Stimulated activated CD4-positive, alpha-beta T cell treated with anti-CD3 and anti-CD28 coated beads, Interleukin-2, amount 100 ng/mL, for 48 hours (primary cell): ENCODE data around the gene CCDC142.
A peak's percentile ranks its signal among the peaks of the same experiment; 100 is the strongest.
"Not testable (repeated sequence)": the region's sequence is repeated elsewhere in the genome, so short reads cannot be mapped to it uniquely, and the experiment has no call there.

Experiments
- DNase-seq, 2 donors: peaks; one replicate each; pipeline ENCODE4 v3.0.0-alpha.2; 2020

The CCDC142 gene

DNA sequence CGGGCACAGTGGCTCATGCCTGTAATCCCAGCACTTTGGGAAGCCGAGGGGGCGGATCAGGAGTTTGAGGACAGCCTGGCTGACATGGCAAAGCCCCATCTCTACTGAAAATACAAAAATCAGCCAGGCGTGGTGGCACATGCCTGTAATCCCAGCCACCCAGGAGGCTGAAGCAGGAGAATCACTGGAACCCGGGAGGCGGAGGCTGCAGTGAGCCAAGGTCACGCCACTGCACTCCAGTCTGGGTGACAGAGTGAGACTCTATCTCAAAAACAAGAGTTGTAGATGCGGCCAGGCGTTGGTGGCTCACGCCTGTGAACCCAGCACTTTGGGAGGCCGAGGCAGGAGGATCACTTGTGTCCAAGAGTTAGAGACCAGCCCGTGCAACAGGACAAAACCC lies 12.1 kb downstream of the CCDC142 start:
- DNase-seq = not testable (repeated sequence)

DNA sequence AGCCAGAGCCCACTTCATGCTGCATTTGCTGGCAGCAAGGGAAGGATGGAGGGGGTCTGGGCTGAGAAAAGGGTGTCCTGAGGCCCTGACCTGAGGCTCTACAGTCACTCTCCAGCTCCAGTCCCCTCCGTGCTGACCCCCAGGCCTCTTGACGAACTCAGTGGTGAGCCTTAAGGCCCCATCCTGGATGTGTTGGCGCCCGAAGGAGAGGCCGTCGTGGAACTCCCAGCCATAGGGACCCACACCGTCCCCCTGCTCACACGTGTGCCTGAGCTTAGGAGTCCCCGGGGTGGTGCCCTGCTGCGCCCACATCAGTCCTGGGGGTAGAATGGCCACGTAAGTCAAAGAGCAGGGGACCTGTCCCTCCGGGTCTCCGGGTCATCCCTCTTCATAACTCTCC lies 18.4 kb downstream of the CCDC142 start:
- no peak for DNase-seq

DNA sequence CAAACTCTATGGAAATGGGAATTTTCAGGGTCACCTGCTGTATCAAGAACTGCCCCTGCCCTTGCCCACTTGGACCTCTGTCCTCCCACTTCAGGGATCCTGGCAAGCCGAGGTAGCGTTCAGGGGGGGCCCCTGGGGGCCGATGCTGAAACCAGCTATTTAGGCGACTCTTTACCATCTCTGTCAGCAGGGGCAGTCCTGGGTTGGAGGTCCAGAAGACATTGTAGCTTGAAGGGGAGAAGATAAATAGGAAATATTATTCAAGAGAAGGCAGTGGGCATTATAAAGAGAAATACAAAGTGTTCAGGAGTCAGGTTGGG lies 20.1 kb downstream of the CCDC142 start:
- DNase-seq = no peak

DNA sequence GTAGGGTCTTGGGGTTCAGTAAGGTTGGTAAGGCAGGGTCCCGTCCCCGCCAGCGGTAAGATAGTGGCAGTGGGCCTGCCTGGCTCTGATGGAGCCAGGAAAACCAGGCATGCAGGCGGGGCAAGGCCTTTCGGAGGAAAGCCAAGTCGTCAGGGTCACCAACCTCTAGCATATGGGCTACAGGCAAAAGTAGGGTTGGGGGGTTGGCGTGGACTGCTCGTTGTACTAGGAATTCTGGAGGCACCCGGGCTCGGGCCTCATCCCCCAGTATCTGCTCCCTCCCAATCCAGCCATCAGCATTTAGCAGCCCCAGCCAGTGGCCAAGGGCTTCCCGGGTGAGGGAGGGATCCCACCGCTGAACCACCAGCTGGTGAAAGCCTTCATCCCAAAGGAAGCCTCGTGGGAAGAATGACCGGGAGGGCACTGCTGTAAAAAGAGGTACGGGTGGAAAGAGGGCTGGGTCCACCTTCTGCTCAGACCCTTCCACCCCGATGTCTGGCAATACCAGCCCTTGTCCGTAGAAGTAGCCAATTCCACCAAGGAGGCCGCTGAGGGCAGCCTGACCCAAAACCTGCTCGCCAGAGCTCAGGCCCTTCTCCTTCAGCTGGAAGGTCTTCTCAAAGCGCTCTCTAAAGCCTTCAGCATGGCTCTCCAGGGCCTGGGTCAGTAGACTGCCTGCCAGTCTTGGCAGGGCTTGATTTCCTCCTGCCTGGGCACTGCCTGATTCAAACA lies 20.6 kb downstream of the CCDC142 start:
- DNase-seq = no peak

DNA sequence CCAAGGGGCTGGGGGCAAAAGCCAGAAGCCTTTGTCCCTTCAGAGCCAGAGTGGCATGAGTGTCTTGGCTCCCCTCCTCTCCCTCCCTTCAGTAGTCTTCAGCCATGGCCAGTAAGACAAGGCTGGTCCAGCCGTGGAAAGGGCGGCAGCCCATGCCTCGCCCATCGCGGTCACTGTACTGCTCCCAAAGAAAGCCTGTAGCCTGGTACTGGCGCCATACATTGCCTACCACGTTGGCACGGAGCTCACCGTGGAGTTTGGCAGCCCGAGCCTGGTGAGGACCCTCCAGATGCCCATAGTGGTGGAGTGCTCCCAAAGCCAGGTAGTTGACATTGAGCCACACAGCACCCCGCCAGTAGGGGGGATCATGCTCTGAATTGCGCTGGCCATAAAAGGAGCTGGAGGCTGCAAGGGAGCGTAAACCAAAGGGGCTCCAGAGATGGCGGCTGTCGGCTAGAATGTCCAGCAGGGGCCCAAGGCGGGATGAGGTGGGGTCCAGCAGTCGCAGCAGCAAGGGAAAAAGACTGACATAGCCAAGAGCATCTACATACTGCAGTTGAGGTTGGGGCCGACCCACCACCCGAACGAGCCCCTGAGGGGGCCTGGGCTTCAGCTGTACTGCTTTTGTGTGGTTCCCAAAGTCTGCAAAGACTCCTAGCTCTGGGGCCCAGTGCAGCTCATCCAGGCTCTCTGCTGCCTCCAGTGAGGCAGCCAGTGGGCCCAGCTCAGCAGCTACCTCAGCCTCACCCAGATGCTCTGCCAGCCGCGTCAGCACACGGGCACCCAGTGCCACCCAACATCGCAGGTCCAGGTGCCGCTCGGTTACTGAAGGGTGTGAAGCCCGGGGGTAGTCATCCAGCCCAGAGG lies 21.4 kb downstream of the CCDC142 start:
- DNase-seq = no peak

DNA sequence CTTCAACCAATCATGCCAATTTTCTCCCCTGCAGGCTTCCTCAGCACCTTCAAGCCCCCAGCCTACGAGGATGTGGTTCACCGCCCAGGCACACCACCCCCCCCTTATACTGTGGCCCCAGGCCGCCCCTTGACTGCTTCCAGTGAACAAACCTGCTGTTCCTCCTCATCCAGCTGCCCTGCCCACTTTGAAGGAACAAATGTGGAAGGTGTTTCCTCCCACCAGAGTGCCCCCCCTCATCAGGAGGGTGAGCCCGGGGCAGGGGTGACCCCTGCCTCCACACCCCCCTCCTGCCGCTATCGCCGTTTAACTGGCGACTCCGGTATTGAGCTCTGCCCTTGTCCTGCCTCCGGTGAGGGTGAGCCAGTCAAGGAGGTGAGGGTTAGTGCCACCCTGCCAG lies 22.6 kb downstream of the CCDC142 start:
- DNase-seq = not testable (repeated sequence)

DNA sequence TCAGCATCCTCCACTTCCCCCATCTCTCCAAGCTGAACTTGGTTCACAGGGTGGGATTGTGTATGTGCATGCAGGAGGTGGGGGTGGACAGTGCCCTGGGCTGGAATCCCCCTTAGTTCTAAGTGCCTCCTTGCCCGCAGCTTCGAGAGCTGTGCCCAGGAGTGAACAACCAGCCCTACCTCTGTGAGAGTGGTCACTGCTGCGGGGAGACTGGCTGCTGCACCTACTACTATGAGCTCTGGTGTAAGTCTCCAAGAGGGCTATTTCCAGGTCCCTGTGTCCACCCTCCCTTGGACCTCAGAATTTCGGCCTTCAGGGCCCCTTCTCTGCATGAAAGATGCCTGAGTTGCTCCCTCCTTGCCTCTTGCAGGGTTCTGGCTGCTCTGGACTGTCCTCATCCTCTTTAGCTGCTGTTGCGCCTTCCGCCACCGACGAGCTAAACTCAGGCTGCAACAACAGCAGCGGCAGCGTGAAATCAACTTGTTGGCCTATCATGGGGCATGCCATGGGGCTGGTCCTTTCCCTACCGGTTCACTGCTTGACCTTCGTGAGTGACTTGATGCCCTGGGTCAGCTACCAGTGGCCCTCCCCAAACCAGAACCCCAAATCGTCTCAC lies 23.2 kb downstream of the CCDC142 start:
- not testable (repeated sequence) for DNase-seq

DNA sequence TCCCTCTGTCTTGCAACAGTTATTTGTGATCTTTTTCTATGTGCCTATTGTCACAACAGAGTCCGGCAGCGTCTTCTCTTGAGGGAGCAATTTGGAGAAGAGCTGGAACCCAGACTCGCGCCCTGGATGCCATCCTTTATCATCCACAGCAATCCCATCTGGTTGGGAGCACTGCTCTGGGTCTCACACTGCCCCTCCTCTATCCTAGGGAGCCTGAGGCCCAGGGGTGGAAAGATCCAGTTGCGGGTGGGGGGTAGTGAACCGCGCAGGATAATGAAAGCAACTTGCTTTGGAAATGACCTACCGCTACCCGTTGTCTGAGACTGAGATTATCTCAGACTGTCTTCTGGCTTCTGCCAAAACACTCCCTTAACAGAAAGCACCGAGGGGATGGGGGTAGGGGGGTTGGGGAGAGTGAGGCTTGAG lies 23.8 kb downstream of the CCDC142 start:
- no peak for DNase-seq

DNA sequence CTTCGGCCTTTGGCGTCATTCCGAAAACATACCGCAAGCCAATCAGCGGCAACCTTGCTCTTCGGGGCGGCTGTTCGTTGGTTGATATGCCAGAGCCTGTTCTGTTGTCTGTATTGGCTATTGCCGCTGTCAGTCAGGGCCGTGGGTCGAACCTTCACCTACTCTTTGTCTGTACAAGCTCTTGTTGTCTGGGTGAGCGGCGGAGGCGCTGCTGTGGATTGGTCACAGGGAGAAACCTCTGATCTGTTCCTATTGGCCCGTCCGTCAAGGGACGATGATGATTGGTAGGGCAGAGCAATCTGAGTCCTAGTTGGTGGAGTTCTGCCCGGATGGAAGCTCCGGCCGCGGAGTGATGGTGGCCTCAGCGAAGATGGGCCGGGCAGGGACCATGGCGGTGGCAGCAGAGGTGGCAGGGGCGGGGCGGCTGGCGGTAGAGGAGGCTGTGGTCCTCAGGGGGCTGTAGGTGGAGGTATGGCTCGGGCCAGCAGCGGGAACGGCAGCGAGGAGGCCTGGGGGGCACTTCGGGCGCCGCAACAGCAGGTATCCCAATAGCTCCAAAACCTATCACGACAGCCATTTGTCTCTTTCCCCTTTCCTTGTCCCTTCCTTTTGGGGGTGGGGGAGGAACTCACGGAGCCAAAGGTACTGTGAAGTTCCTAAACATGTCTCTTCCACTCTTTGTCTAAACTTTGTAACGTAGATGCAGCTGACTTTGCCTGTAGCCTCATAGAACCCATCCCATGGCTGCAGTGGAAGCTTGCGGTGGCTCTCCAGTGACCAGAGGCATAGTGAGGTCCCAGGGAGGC lies 24.5 kb downstream of the CCDC142 start, which contains the start of gene WBP1:
TSS of gene WBP1 (plus strand) at position 307 of the 806 bp plus-strand sequence. CDS start at position 472, 165 bp downstream.
- DNase-seq = peak; percentile 95 to 97

DNA sequence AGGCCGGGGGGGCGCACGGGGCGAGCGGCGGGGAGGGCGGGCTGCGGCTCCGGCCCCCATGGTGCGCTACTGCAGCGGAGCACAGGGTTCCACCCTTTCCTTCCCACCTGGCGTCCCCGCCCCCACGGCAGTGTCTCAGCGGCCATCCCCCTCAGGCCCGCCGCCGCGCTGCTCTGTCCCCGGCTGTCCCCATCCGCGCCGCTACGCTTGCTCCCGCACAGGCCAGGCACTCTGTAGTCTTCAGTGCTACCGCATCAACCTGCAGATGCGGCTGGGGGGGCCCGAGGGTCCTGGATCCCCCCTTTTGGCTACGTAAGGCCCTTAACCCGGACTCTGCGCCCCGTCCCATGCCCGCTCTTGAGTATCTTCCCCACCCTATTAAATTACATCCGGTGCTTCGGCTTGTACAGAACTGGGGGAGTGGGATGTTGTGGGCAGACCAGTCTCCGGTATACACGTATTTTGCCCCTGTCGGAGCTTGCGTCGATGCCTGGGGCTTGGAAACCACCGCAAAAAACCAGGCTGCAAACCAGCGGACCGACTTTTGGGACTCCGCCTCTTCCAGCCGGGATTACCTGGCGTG lies 25.2 kb downstream of the CCDC142 start:
- peak; percentile 63 to 68 for DNase-seq

DNA sequence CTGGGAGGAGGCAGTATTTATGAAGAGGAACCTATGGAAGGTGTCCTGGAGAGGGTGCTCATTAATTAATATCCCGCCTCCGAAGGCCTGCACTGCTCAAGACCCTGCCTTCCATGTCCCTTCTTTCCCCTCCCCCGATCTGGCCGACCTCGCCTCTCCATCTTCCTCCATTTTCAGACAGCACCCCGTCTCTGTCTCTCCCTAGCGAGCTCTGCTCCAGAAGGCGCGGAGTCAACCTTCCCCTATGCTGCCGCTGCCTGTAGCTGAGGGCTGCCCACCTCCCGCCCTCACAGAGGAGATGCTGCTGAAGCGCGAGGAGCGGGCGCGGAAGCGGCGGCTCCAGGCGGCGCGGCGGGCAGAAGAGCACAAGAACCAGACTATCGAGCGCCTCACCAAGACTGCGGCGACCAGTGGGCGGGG lies 25.7 kb downstream of the CCDC142 start:
- DNase-seq = no peak

DNA sequence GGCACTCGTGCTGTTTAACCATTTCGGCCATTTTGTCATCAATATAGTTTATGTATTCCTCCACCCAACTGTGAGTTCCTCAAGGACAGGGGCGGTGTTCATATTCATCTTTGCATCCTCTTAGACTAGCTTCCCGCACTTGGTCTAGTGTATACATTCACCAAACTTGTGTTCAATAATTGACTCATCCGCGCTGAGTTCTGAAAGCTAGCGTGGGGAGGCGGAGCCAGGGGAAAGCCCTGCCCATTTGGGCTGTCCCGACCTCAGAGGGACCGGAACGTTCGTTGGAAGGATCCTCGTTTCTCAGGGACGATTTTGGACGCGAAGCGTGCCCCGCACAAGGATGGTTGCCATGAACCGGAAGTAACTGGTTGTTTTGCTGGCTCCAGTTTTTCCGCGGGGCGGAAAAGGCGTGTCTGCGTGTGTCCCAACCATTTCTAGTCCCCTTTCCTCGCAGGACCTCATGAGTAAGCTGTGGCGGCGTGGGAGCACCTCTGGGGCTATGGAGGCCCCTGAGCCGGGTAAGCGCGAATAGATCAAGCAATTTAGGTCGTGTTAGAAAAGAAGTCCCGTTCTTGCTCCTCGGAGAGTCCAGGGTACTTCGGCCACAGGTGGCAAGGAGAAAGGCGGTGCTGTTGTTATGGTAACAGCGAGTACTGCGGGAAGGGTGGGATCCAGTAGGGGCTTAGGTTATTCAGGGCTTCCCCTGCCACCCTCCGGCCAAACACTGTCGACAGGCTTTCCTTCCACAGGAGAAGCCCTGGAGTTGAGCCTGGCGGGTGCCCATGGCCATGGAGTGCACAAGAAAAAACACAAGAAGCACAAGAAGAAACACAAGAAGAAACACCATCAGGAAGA lies 27.9 kb downstream of the CCDC142 start, which contains the start of gene INO80B:
TSS of gene INO80B (plus strand) at position 434 of the 858 bp plus-strand sequence. CDS start at position 464, 30 bp downstream.
- peak; percentile 96 to 98 for DNase-seq

DNA sequence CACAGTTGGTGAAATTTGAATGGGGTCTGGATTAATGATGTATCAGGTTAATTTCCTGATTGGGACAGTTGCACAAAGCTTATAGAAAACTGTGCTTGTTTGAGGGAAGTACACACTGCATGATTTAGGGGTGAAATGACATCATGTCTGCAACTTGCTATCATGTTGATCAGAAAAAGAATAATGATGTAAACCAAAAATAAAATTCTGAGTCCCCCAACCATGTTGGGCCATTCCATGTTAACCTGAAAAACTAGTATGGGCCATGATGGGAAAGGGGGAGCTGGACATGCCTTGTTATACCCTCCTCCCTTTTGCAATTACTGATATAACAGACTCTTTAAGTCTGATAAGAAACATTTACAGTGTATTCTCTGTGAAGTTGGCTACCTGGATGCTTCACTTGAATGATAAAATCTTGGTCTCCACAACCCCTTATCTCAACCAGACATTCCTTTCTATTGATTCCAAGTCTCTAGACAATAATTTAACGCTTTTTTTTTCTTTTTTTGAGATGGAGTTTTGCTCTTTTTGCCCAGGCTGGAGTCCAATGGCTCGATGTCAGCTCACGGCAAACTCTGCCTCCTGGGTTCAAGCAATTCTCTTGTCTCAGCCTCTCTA lies 32.1 kb downstream of the CCDC142 start:
- no peak for DNase-seq

DNA sequence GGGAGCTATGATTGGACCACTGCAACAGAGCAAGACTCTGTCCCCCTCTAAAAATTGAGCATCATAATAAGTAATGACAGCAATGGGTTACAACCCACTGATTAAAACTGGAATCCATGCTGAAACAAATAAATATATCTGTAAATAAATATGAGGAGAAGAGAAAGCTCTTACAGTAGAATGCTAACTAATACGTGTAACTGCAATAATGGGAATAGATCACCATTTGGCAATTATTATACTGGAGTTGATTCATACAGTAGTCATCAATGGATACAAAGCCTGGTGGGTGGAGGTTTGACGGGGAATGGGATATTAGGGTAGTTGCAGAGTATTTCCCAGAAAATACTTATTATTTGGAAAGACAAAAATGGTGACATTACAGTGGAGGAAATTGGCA lies 34.0 kb downstream of the CCDC142 start:
- no peak for DNase-seq

DNA sequence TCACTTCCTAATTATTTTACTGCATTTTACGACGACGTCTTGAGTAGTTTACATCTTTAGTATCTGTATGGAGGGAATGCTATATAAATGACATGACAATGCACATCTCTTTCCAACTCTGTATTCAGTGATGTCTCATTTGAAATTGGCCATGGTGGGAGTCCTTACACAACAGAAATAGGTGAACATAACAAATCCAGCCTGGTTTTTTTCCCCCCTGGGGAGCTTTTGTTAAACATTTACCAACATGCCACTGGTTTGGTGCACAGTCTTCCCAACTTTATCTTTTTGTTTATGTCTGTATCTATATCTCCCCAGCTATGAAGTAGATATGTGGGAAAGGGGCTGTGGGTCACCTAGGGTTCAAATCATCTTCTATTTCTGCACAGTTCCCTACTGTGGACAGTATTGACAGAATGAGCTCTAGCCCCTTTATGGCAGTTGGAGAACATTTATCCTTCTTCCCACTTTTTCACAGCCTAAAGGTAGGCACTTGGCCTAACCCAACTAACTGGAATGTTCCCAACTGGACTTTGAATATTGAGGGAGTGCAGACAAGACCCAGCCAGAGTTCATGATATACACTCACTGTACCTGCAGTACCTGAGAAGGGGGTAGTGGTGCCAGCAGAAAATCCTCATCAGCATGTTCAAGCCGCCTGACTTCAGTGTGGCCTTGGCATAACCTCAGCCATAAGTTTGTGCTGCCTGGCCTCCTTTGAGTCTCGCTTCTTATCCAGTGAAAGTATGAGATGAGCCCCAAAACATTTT lies 35.4 kb downstream of the CCDC142 start:
- DNase-seq = no peak

DNA sequence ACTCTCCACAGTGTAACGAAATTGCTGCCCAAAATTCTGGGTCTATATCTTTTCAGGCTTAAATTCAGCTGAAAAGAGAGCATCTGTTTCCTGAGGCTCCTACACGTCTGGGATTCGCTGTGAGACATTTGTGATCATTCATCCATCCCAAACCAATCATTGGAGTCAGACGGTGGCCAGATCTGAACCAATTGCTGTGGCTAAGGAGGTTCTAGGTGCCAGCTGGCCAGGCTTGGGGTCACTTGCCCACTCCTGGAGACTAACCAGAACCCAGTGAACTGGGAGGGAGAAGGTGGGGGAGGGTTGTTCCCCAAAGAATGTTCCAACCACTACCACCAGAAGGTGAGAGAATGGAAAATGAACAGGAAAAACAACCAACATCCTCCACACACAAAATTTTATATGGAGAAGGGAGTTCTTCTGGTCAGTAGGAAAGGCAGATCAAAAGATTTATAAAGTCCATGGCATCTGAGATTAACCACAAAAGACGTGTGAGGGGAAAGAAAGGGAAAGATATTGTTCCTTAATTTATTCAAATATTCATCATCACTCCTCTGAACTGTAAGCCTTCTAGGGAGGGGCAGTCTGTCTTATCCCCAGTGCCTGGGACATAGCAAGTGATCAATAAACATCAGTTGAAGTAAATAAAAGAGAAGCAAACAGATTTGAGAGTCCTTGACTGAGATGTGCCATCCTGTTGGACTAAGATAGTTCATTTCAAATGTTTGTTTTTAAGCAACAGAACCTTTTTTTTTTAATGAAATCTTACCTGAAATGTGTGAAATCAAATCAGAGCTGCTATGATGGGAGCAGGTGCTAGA lies 38.1 kb downstream of the CCDC142 start:
- no peak for DNase-seq

DNA sequence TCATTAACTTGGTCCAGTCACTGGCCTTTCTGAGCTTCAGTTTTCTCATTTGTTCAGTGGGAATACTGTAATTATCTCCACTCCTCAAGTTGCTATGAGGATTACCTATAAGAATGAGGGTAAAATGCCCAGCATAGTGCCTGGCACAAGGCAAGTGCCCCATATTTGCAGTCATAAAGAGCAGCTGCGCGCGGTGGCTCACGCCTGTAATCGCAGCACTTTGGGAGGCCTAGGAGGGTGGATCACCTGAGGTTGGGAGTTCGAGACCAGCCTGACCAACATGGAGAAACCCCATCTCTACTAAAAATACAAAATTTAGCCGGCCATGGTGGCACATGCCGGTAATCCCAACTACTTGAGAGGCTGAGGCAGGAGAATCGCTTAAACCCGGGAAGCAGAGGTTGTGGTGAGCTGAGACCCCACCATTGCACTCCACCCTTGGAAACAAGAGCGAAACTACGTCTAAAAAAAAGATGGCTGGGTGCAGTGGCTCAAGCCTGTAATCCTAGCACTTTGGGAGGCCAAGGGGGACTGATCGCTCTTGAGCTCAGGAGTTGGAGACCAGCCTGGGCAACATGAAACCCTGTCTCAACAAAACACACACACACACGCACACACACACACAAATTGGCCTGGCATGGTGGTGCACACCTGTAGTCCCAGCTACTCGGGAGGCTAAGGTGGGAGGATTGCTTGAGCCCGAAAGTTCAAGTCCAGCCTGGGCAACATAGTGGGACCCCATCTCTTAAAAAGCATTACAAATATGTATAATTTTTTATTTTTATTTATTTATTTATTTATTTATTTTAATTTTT lies 40.1 kb downstream of the CCDC142 start:
- not testable (repeated sequence) for DNase-seq
